GM12872 (cell line): ENCODE results near the gene PEA15.

Experiments used
- CTCF ChIP-seq: IDR thresholded peaks from 3 replicates; pipeline ENCODE4 v1.5.1; 2011; ENCODE audit warnings: low read depth, mild to moderate bottlenecking, low read length, moderate library complexity; ENCODE audit not compliant: insufficient read depth

The PEA15 gene

GRCh38 chr1:160204526-160205241 is 500 bp upstream of the PEA15 start:
- no peak for TF ChIP-seq CTCF

- TF ChIP-seq CTCF: no peak
Observed at GRCh38 chr1:160206036-160206389, 829 bp downstream of the PEA15 start.

GRCh38 chr1:160206421-160207117 is 1.4 kb downstream of the PEA15 start:
- TF ChIP-seq CTCF: no peak

GRCh38 chr1:160207118-160207650 is 2.0 kb downstream of the PEA15 start:
- TF ChIP-seq CTCF: no peak

GRCh38 chr1:160207771-160208556 is 2.8 kb downstream of the PEA15 start:
- TF ChIP-seq CTCF: no peak

GRCh38 chr1:160208557-160209320 is 3.6 kb downstream of the PEA15 start:
- no peak for TF ChIP-seq CTCF
